ENCODE measurements around the gene PZP. TPM values are rescaled to one million over a fixed set of nuclear protein-coding genes. Genes with fewer than 3 reads are reported as not detected.

The PZP gene
- total and polyA plus RNA-seq, 2 donors (not counting 1 experiment from before 2014, with no cell fraction given): not detected

DNA sequence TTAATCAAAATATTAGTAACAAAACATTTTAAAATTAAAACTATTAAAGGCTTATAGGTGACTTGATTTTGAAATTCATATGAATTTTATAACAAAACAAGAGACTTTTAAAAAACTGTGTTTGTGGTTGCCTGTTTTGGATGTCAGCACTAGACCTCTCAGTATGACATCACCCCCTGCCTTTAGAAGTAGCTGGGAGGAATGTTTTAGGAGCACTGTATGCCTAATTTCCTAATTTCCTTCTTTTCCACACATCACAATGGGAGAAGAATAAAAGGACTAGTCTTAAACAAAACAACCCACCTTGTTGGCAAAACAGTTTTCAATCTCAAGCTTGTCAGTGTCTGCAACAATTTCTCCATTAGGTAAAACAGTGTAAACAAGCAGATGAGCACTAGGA is 48.1 kb upstream of the PZP start:
- Mint-ChIP-seq H3K4me1 (no peaks in the 10 kb centered on the region), H3K27ac (no peak overlapping the region), H3K27me3 (peaks cover 29% of the 10 kb centered on the region), H3K4me3 (no peak overlapping the region), H3K9me3 (ENCODE audit: insufficient read depth) (no peaks in the 10 kb centered on the region)
- Histone ChIP-seq H4K20me1 (ENCODE audit: control insufficient read depth, insufficient read depth, low read length, poor library complexity, severe bottlenecking) (no peaks in the 10 kb centered on the region), H3K27me3 (replicated peaks in 1 of 4; ENCODE audit: control extremely low read depth in 1 of 4, control insufficient read depth in 3 of 4, insufficient read depth in 4 of 4, low read length in 3 of 4) (no peaks in the 10 kb centered on the region), H3K27ac (ENCODE audit: low read length in 2 of 2) (no peak overlapping the region), H3K9me3 (ENCODE audit: control extremely low read depth in 1 of 3, control insufficient read depth in 2 of 3, insufficient read depth in 1 of 3, low read length in 2 of 3) (no peaks in the 10 kb centered on the region), H3K4me1 (ENCODE audit: control insufficient read depth in 2 of 2, insufficient read depth in 2 of 2, low read length in 2 of 2) (no peaks in the 10 kb centered on the region), H2AFZ (ENCODE audit: insufficient read depth, low read depth, low read length, poor library complexity, severe bottlenecking) (no peak overlapping the region), H3K36me3 (replicated peaks in 1 of 2; ENCODE audit: control extremely low read depth in 1 of 2, control insufficient read depth in 1 of 2, extremely low read depth in 1 of 2, insufficient read depth in 2 of 2, low read length in 1 of 2) (no peaks in the 10 kb centered on the region), H3K9ac (ENCODE audit: low read length) (no peak overlapping the region), H3K4me2 (replicated peaks; ENCODE audit: low read depth, low read length, poor library complexity, severe bottlenecking) (no peak overlapping the region), H3K4me3 (ENCODE audit: control extremely low read depth in 1 of 5, extremely low read depth in 1 of 5, insufficient read depth in 1 of 5, low read depth in 2 of 5, low read length in 4 of 5) (no peak overlapping the region), H3K79me2 (ENCODE audit: control insufficient read depth, insufficient read depth, low read length) (no peaks in the 10 kb centered on the region)
- ChIA-PET POLR2A (no interaction called here), CTCF (no interaction called here)
- TF ChIP-seq EZH2 (IDR thresholded peaks at IDR 0.05; ENCODE audit: borderline replicate concordance, insufficient read depth, low read depth, low read length, poor library complexity, severe bottlenecking): no peak
- TF ChIP-seq, protein P1, sequence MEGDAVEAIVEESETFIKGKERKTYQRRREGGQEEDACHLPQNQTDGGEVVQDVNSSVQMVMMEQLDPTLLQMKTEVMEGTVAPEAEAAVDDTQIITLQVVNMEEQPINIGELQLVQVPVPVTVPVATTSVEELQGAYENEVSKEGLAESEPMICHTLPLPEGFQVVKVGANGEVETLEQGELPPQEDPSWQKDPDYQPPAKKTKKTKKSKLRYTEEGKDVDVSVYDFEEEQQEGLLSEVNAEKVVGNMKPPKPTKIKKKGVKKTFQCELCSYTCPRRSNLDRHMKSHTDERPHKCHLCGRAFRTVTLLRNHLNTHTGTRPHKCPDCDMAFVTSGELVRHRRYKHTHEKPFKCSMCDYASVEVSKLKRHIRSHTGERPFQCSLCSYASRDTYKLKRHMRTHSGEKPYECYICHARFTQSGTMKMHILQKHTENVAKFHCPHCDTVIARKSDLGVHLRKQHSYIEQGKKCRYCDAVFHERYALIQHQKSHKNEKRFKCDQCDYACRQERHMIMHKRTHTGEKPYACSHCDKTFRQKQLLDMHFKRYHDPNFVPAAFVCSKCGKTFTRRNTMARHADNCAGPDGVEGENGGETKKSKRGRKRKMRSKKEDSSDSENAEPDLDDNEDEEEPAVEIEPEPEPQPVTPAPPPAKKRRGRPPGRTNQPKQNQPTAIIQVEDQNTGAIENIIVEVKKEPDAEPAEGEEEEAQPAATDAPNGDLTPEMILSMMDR (IDR thresholded peaks at IDR 0.05): no peak
- ATAC-seq (ENCODE audit: low read depth) (no peak), DNase-seq (no peak)
- intact Hi-C loops (cut with micrococcal nuclease): no loop called here

DNA sequence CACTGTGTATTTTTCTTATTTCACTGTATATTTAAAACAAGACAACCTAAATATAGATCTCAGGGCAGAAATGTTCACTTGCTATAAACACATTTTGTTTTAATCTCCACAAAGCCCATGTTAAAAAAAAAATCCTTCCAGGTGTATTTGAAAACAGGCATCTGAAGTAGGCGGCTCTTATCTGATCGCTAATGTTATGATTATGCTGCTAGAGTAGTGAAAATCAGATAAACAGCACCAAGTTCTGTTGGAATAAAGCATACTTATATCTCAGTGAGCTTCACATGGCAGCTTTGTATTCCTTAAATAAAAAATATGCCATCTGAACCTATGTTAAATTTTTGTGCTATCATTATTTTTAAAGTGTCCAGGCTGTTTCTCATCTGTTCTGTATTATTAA is 47.6 kb upstream of the PZP start:
- no peaks in the 10 kb centered on the region for H3K9me3 ChIP-seq (ENCODE audit: control extremely low read depth in 1 of 3, control insufficient read depth in 2 of 3, insufficient read depth in 1 of 3, low read length in 2 of 3)
- H3K36me3 ChIP-seq (replicated peaks in 1 of 2; ENCODE audit: control extremely low read depth in 1 of 2, control insufficient read depth in 1 of 2, extremely low read depth in 1 of 2, insufficient read depth in 2 of 2, low read length in 1 of 2): no peaks in the 10 kb centered on the region
- TF ChIP-seq, protein P1 (IDR thresholded peaks at IDR 0.05): no peak
- TF ChIP-seq EZH2 (IDR thresholded peaks at IDR 0.05; ENCODE audit: borderline replicate concordance, insufficient read depth, low read depth, low read length, poor library complexity, severe bottlenecking): no peak
- no peaks in the 10 kb centered on the region for H3K4me1 ChIP-seq (ENCODE audit: control insufficient read depth in 2 of 2, insufficient read depth in 2 of 2, low read length in 2 of 2)
- H3K27ac ChIP-seq (ENCODE audit: low read length in 2 of 2): no peak overlapping the region
- H3K79me2 ChIP-seq (ENCODE audit: control insufficient read depth, insufficient read depth, low read length): no peaks in the 10 kb centered on the region
- ATAC-seq (ENCODE audit: low read depth) (no peak), DNase-seq (no peak)
- Mint-ChIP-seq H3K4me1 (no peaks in the 10 kb centered on the region), H3K27ac (no peak overlapping the region), H3K27me3 (peaks cover 34% of the 10 kb centered on the region), H3K4me3 (no peak overlapping the region), H3K9me3 (ENCODE audit: insufficient read depth) (no peaks in the 10 kb centered on the region)
- WGBS (ENCODE audit: insufficient coverage): no CpG with 5 or more reads among the region's 2 CpGs
- ChIA-PET POLR2A (no interaction called here), CTCF (no interaction called here)
- no peak overlapping the region for H3K9ac ChIP-seq (ENCODE audit: low read length)
- intact Hi-C loops (cut with micrococcal nuclease): no loop called here
- no peaks in the 10 kb centered on the region for H3K27me3 ChIP-seq (replicated peaks in 1 of 4; ENCODE audit: control extremely low read depth in 1 of 4, control insufficient read depth in 3 of 4, insufficient read depth in 4 of 4, low read length in 3 of 4)
- H2AFZ ChIP-seq (ENCODE audit: insufficient read depth, low read depth, low read length, poor library complexity, severe bottlenecking): no peak overlapping the region
- H3K4me2 ChIP-seq (replicated peaks; ENCODE audit: low read depth, low read length, poor library complexity, severe bottlenecking): no peak overlapping the region
- no peak overlapping the region for H3K4me3 ChIP-seq (ENCODE audit: control extremely low read depth in 1 of 5, extremely low read depth in 1 of 5, insufficient read depth in 1 of 5, low read depth in 2 of 5, low read length in 4 of 5)
- H4K20me1 ChIP-seq (ENCODE audit: control insufficient read depth, insufficient read depth, low read length, poor library complexity, severe bottlenecking): no peaks in the 10 kb centered on the region

Measured in B cell (primary cell).